Mucosa of descending colon (tissue), 3 donors: ENCODE results near the gene LSM10. TPM values are rescaled to one million over a fixed set of nuclear protein-coding genes. Genes with fewer than 3 reads are reported as not detected.
A peak's percentile ranks its signal among the peaks of the same experiment; 100 is the strongest.

Experiments used
- ATAC-seq: fragments of 200-7000 bp; cut with Tn5 transposase; one replicate; pipeline ENCODE4 v1.9.1; 2020; ENCODE audit warnings: mild to moderate bottlenecking, moderate library complexity
- DNase-seq, 3 donors: peaks; one replicate each; pipeline ENCODE4 v3.0.0-alpha.2; 2020
- H3K36me3 ChIP-seq: fragments of 200-600 bp; one replicate; pipeline ENCODE4 v1.8.0; 2021; ENCODE audit warnings: low read depth, mild to moderate bottlenecking
- H3K4me1 ChIP-seq: fragments of 200-600 bp; one replicate; pipeline ENCODE4 v1.8.0; 2021; ENCODE audit warnings: low read depth, mild to moderate bottlenecking
- H3K4me3 ChIP-seq: fragments of 200-600 bp; one replicate; pipeline ENCODE4 v1.8.0; 2021; ENCODE audit warnings: mild to moderate bottlenecking
- H3K9me3 ChIP-seq: fragments of 200-600 bp; one replicate; pipeline ENCODE4 v1.8.0; 2021; ENCODE audit warnings: mild to moderate bottlenecking
- CTCF ChIP-seq: fragments of 200-600 bp; IDR thresholded peaks from one replicate; pipeline ENCODE4 v1.8.0; 2022; ENCODE audit warnings: antibody characterized with exemption, mild to moderate bottlenecking
- intact Hi-C, 2 donors: fragments of 100-400 bp; cut with DNase I in 1 of 2; cut with micrococcal nuclease in 1 of 2; formaldehyde crosslinking; loops; one replicate each; pipeline versions ENCODE4 v1.11.0 to v1.11.1; 2022; cut with DNase I, micrococcal nuclease
- total RNA-seq, 3 donors: library from RNA; stranded (reverse); fragmentation: NEBNext Ultra II Directional in 2 of 3; extraction: Animal tissue kit (Norgen Biotek cat#: 25700) in 2 of 3; gene quantifications; one replicate each; pipeline versions ENCODE4 v1.2.1 to v1.2.4, GENCODE V29; 2021 to 2023
- donor health status: DM: no; HTN: no; CAD: no; lungs with moderate emphysema.
- donor health status: DM: no; HTN: no; CAD: no.
- donor health status: DM: no; HTN: yes; CAD: no.

LSM10 gene
- total RNA-seq, 3 donors from 2014 or later, result 19.5 to 52.9 (median 22.5) TPM

GRCh38 chr1:36432616-36433015 is 34.9 kb upstream of the LSM10 start:
- no peak for ATAC-seq
- Histone ChIP-seq H3K4me1 (no peaks in the 10 kb centered on the region), H3K36me3 (no peaks in the 10 kb centered on the region), H3K4me3 (no peak overlapping the region), H3K9me3 (no peaks in the 10 kb centered on the region)
- intact Hi-C loops, result no loop called here
- no peak for DNase-seq
- TF ChIP-seq CTCF, result no peak

- Histone ChIP-seq H3K4me1 (no peaks in the 10 kb centered on the region), H3K4me3 (no peak overlapping the region), H3K9me3 (no peaks in the 10 kb centered on the region), H3K36me3 (no peaks in the 10 kb centered on the region)
- intact Hi-C loops, result loop anchor here in 1 of 2 donors (10.0 kb wide), 1 partner anchor 331 kb away; no protein-coding TSS in a partner anchor
- DNase-seq (no peak), ATAC-seq (no peak)
- TF ChIP-seq CTCF, result no peak
Observed at GRCh38 chr1:36425791-36426190, 28.1 kb upstream of the LSM10 start.

DNA sequence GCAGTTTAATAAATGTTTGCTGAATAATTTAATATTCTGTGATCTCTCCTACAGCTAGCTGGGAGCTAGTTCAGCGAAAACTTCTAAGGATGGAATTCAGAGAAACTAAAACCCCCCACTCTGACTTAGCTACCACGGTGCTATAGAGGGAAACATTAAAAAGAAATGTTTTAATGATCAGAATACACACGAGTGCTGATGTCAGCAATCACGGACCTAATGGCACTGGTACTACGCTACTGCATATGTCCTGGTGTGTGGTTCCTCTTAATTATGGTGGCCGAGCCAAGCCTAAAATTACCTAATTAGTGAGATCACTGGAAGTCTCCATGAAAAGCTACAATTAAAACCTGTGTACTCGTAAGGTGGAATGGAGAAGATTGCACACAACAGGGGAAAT is 23.9 kb upstream of the LSM10 start:
- Histone ChIP-seq H3K9me3 (no peaks in the 10 kb centered on the region), H3K36me3 (no peaks in the 10 kb centered on the region), H3K4me1 (no peaks in the 10 kb centered on the region), H3K4me3 (no peak overlapping the region)
- intact Hi-C loops, result loop anchor here (5.0 to 10.0 kb wide), 2 partner anchors 79 to 327 kb away; no protein-coding TSS in a partner anchor
- no peak for TF ChIP-seq CTCF
- no peak for ATAC-seq
- DNase-seq, result no peak

GRCh38 chr1:36420836-36421317 is 23.2 kb upstream of the LSM10 start:
- no peaks in the 10 kb centered on the region for H3K36me3 ChIP-seq
- peak; percentile 87 for TF ChIP-seq CTCF
- intact Hi-C loops, result loop anchor here (5.0 to 10.0 kb wide), 2 partner anchors 79 to 326 kb away; no protein-coding TSS in a partner anchor
- H3K4me1 ChIP-seq, result peaks cover 2% of the 10 kb centered on the region
- no peaks in the 10 kb centered on the region for H3K9me3 ChIP-seq
- DNase-seq (peak; percentile 88 to 95 (median 94)), ATAC-seq (peak; percentile 99)
- no peak overlapping the region for H3K4me3 ChIP-seq

GRCh38 chr1:36420409-36420808 is 22.7 kb upstream of the LSM10 start:
- Histone ChIP-seq H3K4me1 (peaks cover 2% of the 10 kb centered on the region), H3K4me3 (no peak overlapping the region), H3K9me3 (no peaks in the 10 kb centered on the region), H3K36me3 (no peaks in the 10 kb centered on the region)
- TF ChIP-seq CTCF, result no peak
- no peak for ATAC-seq
- DNase-seq, result no peak
- intact Hi-C loops, result loop anchor here (5.0 to 10.0 kb wide), 2 partner anchors 78 to 326 kb away; no protein-coding TSS in a partner anchor

DNA sequence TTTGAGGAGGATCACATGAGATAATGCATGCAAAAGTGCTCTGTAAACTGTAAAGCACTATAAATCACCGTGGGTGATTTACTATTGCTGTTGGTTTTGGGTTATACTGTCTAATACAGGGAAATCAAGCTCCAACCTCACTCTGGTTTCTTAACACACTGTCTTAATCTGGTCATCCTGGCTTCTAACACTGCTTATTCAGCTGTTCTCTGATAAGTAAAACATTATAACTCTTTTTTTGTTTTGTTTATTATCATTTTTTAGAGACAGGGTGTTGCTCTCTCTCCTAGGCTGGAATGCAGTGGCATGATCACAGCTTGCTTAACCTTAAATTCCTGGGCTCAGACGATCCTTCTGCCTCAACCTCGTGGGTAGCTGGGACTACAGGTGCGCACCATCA is 21.9 kb upstream of the LSM10 start:
- Histone ChIP-seq H3K4me3 (no peak overlapping the region), H3K9me3 (no peaks in the 10 kb centered on the region), H3K36me3 (no peaks in the 10 kb centered on the region), H3K4me1 (peaks cover 2% of the 10 kb centered on the region)
- ATAC-seq (no peak), DNase-seq (no peak)
- intact Hi-C loops, result no loop called here
- TF ChIP-seq CTCF, result no peak
